ENCODE results near the gene NFIA.
"Not testable (repeated sequence)": the region's sequence is repeated elsewhere in the genome, so short reads cannot be mapped to it uniquely, and the experiment has no call there.

NFIA gene

DNA sequence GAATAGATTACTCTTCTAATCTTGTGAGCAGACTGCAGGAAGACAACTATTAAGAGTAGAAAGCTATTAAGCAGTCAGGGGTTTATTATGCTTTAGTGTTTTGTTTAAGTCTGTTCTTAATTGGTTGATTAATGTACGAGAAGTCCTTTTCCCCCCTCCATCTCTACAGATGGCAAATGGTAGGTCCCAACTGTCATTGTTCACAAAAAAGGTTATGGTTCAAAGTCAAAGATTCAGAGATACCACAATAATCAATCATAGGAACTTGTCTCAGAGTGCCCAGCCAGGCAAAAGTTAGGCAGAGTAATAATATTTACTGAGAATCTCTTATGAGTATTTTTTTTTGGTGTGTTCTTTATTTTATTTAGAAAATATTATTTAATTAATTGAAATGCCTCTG, 26.8 kb downstream of the NFIA start:
- no peak for DNase-seq

DNA sequence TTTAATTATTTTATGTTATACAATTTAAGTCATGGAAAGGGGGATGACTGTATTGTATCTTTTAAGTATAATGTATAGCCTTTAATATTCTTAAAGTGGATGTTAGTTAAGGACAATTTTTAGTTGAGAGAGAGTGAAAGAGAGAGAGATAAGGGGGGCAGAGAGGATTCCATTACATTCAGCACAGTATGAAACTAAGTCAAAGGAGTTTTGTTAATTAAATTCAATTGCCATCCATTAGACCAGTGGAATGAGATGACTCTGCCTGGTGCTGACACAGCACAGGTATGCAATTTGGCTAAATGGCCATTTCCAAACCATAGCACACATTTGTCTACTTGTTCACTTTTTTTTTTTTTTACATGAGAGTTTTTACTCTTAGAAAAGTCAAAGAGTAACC, 27.5 kb downstream of the NFIA start:
- DNase-seq = no peak

DNA sequence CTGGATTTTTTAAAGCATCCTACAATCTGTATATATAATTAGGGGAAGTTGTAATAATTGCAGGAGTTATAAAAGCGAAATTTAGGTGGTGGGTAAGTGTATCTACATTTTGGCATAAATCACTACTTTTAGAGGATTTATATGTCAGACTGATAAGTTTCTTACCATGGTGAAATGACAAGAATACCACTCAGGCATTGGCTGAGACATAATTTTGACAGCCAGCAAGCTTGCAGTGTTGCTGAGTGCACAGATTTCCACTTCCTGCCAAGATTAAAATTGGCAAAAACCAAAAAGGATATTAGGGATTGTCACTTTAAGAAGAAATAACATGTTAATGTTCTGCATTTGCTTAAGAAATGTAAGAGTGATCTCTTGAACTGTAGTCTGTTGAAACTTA, 28.2 kb downstream of the NFIA start:
- DNase-seq = no peak

DNA sequence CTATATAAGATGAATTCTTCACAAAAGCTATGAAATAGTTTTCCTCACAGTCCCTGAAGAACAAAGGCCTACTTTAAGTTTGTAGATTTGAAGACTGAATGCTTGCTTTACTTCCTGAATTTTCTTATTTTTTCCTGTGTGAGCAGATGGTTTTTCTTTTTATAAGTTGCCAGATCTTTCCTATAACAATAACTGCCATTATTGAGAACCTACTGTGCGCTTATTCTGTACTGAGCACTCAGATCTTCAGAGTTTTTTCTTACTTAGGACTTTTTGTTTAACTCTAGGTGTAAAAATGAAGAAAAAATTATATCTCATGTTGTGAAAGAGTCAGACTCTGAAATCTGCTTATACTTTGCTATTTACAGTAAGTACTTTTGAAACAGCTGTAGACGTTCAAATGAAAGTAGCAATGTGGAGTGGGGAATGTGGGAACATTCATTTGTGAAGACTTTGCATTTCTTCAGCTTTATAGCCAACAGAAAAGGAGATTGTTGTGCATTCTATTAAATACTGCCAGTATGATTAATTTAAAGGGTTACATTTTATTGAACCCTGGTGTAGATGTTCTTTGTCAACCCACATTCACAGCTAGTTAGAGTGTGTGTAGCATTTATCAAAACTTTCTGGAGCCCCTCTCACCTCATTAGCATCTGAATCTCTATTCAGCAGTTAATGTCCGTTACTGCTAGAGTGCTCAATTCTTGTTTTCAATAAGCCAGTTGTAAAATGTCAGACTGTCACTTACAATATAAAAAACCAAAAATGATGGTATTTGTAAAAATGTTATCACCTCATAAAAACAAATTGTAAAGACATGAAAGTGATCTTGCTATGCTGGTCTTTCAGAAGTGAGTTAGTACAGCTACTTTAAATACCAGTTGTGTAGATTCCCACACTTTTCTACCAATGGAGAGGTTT, 29.0 kb downstream of the NFIA start:
- no peak for DNase-seq

DNA sequence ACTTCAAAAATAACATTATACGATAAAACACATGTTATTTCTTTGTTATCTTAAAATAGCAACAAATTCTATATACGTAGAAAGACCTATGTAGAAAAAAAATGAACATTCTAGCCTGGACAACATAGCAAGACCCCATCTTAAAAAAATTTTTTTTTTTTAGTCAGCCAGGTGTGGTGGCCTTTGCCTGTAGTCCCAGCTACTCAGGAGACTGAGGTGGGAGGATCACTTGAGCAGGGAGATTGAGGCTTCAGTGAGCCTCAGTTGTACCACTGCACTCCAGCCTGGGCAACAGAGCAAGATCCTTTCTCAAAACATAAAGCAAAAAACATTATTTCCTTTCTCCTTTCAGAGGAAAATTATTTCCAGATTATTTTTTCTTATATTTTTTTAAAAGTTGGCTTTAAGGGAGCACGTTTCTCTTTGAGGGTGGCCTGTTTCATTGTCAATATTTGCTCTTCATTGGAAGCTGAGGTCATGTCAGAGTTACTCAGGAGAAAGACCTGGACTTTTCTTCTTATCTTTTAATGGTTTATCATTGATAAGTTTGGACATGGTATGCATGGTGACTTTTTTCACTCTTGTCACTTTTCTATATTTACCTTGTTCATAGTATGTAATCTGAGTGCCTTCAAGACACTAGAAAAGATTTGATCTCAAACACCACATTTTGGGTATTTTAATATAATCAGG, 32.0 kb downstream of the NFIA start:
- no peak for DNase-seq

DNA sequence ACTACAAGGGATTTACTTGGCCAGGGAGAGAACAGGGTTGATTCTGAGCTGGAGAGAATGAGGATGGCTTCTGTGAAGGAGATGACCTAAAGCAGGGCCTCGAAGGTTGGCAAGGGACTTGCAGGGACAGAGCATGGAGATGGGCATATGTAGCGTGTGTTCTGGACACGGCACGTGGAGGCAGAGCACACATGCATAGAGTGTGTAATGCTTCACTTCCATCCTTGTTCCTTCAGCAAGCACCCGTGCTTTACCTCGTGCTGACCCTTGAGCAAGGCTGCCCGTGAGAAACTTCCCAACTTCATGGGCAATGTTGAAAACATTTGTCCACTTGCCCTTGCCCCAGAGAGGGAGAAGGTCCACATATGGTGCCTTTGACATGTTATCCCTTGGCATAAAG, 33.1 kb downstream of the NFIA start:
- no peak for DNase-seq

DNA sequence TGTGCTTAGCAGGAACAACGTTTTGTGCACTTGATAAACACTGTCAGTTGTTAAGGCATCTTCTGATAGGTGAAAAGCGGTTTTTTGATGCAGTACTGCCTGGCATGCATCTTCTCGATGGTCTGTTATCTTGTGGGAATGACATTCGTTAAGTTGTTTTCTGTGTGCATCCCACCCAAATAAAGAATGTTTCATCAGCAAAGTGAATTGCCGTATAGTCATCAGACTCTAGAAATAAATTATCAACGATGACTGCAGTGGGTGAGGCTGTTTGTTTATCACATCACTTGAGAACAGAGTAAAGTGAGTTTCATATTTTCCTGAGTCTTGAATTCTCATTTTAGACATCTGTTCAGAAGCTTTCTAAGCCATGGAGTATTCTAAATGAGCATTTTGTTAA, 34.1 kb downstream of the NFIA start:
- DNase-seq = no peak

DNA sequence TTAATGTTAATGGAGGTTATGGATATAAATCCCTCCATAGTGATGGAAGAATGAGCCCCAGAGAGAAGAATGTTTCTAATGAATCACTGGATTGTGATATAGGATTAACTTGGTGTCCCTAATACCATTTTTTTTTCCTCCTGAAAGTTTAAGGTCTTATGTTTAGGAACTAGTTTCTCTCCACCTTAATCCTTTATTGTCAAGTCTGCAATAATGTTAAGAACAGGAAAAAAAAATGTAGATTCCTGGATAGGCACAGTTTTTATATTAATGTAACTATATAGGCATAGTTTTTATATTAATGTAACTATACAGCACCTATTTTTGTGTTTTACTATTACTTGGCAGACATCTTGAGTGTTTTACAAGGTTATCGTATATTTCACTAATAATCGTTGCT, 34.9 kb downstream of the NFIA start:
- DNase-seq = no peak

DNA sequence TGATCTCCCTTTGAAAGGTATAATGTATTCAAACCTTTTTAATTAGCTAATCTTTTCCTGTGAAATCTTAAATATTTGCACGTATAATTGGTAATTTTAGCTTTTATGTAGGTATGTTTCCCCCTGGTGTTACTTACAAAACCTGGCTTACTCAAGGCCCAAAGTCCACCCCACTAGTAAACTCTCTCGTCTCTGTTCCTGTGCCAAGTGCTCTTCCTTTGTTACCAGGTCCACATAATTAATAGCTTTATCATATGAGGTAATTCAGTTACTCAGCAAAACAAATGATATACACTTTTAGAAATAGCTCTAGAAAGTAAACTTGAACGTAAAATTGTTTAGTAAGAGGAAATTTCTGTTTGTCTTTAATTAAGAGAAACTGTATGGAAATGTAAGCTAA, 36.7 kb downstream of the NFIA start:
- DNase-seq = no peak

DNA sequence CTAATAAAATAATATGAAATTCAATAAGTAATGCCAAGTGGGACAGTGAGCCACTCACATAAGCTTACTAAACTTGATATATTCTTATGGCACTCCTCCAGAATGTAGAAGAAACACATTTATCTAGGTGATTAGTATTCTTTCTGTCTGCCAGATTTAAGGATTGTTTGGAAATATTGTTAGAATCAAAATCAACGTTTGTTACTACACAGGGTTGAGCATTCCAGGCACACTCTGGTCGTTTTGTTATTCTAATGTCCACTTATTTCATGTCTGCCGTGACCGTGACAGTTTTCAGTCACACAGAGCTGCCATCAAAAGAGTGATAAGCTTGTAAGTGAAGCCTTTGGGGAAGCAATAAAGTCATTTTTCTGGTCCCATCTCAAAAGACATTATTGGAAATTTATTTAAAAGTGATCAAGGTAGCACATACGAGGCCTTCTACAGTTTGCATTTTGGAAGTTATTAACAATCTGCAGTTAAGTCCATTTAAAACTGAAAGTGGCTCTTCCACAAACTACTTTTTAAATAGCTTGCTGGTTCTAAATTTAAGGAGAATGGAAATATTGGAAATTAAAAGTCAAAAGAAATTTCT, 38.0 kb downstream of the NFIA start:
- no peak for DNase-seq

DNA sequence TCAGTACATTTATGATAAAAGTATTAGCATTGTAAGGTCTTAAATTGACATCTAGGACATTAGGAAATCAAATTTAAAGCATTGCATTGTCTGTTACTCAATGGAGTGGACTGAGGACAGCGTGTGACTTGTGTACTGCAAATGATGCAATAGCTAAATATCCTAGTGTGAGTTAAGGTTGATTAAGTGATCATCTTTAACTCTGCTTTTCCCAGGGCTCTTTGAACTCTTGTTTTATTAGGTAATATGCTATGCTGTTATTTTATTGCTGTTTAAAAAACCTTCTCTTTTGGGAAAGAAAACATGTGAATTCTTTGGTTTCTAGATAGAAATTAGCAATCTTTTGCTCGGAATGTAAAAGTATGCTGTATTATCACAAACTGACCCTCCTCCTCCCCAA, 38.6 kb downstream of the NFIA start:
- no peak for DNase-seq

DNA sequence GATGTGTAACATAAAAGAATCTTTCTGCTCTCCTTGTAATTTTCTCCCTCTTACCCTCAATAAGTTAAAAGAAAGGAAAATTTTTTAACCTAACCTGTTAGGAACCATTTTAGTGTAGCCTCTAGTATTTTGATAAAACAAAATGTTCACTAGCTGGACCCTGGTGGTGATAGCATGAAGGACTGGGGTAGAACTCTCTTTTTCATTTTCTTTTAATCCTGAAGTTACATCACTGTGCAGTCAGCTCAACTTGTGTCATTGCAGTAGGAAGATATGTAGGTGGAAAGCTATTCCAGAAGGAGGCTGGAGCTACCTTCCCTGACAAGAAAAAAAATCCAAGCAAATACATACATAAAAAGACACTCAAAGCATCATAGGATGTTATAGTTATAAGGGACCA, 39.3 kb downstream of the NFIA start:
- DNase-seq = no peak

DNA sequence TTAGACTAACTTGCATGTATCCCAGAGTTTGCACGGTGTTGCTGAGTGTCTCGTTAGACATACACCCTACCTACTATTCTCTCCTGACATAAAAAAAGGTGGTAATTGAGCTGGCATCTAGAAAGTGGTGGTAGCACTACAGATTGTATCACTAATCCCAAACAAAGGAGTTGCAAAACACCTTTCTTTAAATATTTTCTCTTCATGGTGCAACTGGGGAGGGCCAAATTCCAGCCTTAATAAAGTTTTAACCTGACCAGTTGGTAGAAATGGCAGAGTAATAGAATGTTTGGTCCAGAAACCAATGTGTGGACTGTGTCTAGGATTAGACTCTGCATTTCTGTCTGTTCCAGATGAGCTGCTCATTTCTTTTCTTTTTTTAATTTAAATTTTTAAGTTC, 40.0 kb downstream of the NFIA start:
- DNase-seq = no peak

DNA sequence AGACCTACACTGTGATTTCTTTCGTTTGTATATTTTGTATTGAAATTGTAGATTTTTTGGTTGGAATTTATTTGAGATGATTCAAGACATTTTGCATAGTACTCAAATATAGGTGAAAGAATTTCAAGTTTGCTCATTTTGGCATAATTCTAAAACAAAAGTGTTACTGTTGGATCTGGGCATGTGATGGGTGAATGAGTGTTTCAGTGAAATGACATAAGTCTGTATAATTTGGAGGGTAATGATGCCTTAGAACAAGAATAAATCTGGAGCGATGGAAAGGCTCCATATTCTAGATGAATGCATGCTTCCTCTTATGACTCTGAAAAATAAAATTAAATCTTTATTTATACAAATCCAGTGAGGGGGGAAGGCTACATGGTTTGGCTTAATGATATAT, 41.0 kb downstream of the NFIA start:
- no peak for DNase-seq

DNA sequence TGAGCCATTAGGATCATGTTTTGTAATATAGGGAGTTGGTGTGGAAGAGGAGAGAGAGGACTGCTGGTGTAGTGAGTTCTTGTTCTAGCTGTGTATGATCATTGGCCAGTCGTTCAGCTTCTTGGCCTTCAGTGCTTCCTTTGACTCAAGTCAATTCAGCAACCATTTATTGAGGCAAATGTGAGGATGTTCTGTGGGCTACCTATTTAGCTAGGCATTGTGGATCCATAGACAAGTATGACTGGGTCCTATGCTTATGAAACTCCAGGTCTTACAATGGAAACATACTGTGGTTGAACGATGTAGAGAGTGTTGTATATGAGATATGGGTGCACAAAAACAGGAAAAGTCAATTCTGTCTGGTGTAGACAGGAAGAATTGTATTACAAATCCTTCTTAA, 41.7 kb downstream of the NFIA start:
- no peak for DNase-seq

DNA sequence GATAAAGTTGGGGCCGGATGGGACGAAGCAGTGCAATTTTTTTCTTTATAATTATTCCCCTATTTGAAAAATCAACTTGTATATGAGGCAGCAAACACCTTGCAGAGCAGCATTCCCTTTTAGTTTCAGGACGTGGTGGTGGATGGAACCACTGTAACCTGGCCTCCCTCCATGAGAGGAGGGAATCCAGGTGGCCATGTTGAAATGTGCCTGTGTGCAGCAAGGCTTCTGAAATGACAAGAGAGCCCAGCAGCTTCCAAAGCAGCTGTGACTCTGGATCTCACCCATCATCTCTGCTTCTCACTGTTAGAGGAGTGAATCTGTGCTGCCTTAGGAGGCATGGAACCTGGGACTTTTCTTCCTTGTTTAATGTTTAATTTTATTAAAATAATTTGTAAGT, 42.3 kb downstream of the NFIA start:
- no peak for DNase-seq

DNA sequence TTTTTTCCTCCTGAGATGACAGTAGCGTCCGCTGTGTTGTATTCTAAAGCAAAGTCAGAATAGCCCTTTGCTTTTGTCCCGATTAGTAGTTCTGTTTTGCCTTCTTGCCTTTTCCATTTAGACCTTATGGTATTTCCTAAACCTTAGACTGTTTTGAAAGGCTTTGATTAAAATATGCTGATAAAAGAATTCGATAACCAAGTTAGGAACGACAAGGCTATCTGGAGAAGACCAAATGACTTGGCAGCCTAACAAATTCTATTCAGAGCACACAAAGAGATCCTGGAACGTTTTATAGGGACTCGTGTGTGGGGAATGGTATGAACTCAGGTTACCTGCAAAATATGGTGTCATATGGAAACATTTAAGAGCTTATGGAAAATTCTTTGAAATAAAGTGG, 42.9 kb downstream of the NFIA start:
- DNase-seq = no peak

DNA sequence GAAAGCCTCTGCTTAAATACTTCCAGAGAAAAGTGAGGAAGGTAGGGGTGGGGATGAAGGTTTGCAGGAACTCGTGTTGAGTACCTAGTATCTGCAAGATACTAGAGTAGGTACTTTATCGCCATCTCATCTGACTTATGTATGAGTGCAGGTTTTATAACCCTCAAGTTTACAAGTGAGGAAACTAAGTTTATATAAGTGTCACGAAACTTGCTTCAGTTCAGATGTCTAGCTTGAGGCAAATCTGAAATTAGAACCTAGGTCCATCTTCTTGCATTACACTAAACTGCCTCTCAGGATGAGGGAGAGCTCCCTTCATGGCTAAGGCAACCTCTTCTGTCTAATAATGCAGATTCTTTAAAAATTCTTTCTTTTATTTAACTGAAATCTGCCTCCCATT, 43.5 kb downstream of the NFIA start:
- no peak for DNase-seq

DNA sequence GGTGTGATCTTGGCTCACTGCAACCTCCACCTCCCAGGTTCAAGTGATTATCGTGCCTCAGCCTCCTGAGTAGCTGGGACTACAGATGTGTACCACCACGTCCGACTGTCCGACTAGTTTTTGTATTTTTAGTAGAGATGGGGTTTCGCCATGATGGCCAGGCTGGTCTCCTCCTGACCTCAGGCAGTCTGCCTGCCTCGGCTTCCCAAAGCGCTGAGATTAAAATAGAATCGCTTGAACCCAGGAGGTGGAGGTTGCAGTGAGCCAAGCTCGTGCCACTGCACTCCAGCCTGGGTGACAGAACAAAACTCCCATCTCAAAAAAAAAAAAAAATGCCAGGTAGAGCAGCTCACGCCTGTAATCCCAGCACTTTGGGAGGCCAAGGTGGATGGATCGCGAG, 44.5 kb downstream of the NFIA start:
- DNase-seq = not testable (repeated sequence)

DNA sequence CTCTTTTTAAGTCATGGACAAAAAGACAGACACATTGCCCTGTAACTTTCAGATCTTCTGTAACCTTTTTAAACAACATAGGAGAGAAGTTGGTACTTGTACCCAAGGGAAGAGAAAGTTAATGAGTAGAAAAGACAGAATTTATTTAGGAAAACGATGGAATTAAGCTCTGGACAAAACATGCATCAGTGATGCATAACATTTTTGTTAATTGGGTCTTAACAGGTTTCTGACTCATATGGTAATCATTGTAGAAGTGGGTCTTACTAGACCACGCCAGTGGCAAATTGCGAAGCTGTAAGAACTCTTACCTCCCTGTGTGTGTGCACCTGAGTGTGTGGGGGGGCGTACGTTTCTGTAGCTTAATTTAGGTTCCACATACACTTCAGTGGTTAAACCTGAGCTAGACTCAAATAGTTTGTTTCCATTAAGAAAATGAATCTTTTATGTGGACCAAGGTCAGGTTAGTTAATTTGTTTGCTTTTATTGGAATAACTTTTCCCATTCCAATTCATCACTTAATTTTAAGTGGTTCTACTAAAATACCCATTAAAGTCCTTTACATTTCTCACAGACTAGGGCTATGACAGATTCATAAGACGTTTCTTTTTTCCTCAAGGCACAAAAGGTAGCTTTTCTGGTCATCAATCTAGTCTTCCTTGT, 48.1 kb downstream of the NFIA start:
- DNase-seq = no peak

DNA sequence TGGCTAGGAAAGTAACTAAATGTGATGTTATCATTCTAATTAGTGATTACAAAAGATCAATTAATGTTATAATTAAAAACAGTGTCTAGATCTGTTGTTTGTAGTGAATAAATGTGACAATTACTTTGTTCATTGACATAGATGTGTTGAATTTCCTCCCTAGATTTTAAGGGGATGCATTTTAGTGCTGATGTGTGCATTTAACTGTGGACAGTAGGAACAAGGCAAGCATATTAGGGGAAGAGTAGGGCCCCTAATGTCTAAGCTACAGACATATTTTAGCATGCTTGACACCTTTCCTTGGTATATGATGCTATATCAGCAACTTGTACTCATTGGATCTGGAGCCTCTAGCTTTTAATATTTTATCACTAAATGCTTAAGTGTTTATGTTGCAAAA, 48.9 kb downstream of the NFIA start:
- no peak for DNase-seq

DNA sequence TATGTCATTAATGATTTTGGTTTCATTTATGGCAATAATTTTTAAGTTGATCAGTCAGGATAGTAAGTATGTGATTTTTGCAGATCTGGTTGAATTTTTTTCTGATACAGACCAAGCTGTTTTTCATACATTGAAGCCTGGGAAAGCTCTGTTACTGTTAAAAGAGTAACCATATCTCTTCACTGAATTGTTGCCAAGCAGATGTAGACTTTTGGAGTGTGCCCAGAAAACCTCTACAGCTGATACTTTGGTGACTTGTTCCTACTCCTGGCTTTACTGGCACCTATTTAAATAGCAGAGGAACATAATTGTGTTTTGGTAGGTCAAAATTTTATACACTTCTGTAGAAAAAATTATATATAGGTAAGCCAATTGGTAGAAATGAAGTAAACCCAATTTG, 49.4 kb downstream of the NFIA start:
- DNase-seq = no peak

DNA sequence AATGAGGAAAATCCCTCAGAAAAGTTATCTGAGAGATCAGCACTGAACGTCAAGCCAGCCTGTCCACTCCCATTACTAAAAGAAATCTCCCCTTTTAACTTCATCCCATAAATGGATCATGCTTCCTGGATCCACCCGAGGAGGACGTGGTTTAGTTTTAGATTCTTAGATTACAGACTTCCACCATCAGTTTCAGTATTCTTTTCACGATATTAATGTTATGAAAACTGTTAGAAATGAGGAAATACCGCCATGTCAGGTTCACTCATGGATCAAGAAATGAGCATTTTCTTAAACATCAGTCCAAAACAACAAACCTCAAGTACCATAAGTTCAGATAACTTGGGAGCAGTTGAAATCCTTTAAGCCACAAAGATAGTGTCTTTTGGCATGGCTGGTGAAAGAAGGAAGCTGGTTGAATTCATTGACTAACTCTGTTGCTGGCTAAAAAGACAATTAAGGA, 49.8 kb downstream of the NFIA start:
- DNase-seq = no peak

Measured in CD4-positive, alpha-beta T cell treated with Interleukin-21 for 1 hour (primary cell).